ENCODE results near the gene UBXN4. TPM values are rescaled to one million over a fixed set of nuclear protein-coding genes. Genes with fewer than 3 reads are reported as not detected.

The UBXN4 gene
- total and polyA plus RNA-seq, 2 of the 13 experiments (the other 11 are each of a cell fraction or from before 2014, with no cell fraction given) = 74.2 to 104 TPM

GRCh38 chr2:135776367-135776766 is 34.7 kb downstream of the UBXN4 start:
- ATAC-seq (no peak), FAIRE-seq (no peak), DNase-seq (ENCODE audit: low spot score) (no peak)
- Histone ChIP-seq H3K27ac (ENCODE audit: extremely low read length, insufficient read depth, low read length) (no peak overlapping the region), H3K4me1 (ENCODE audit: insufficient read depth, low read length) (no peaks in the 10 kb centered on the region), H3K36me3 (replicated peaks in 1 of 2; ENCODE audit: control insufficient read depth in 1 of 2, insufficient read depth in 2 of 2, low read length in 2 of 2) (peaks cover 39 to 86% of the 10 kb centered on the region in 2 experiments), H3K9ac (ENCODE audit: insufficient read depth, low read depth, low read length) (no peak overlapping the region), H4K20me1 (ENCODE audit: insufficient read depth, low read length) (no peaks in the 10 kb centered on the region), H3K79me2 (ENCODE audit: insufficient read depth, low read length) (no peaks in the 10 kb centered on the region), H3K4me2 (ENCODE audit: low read depth, low read length) (no peak overlapping the region), H3K9me3 (ENCODE audit: low read length) (no peaks in the 10 kb centered on the region), H2AFZ (ENCODE audit: low read length) (no peak overlapping the region), H3K4me3 (replicated peaks in 1 of 3; ENCODE audit: insufficient read depth in 1 of 3, low read depth in 2 of 3, low read length in 3 of 3) (no peak overlapping the region), H3K27me3 (ENCODE audit: control insufficient read depth in 1 of 2, insufficient read depth in 2 of 2, low read length in 2 of 2) (no peaks in the 10 kb centered on the region)
- POLR2A ChIA-PET = no interaction called here
- WGBS (ENCODE audit: low lambda C conversion rate) = 97% methylated on average over 7 of the region's 7 CpGs
- TF ChIP-seq MAFF (IDR thresholded peaks at IDR 0.05; ENCODE audit: low read depth, low read length) = 0 out of 2 replicates have a peak, but pooled peaks have one; percentile 36
- TF ChIP-seq ZNF101 (CRISPR knock-in tag; IDR thresholded peaks at IDR 0.05; ENCODE audit: borderline replicate concordance, low read depth) = no peak
- TF ChIP-seq KLF9 (CRISPR knock-in tag; IDR thresholded peaks at IDR 0.05; ENCODE audit: low read depth) = no peak
- no peak for TF ChIP-seq ZNF160 (CRISPR knock-in tag; IDR thresholded peaks at IDR 0.05)
- no peak for TF ChIP-seq ZC3H4 (CRISPR knock-in tag; IDR thresholded peaks at IDR 0.05; ENCODE audit: borderline replicate concordance)
- TF ChIP-seq MAFK (conservative IDR thresholded peaks at IDR 0.05 in 1 of 2, IDR thresholded peaks at IDR 0.05 in 1 of 2; ENCODE audit: low read length in 2 of 2) = peak; percentile 34 to 57; a peak in 3 of 4 replicates
- TF ChIP-seq DNMT1 (CRISPR knock-in tag; IDR thresholded peaks at IDR 0.05) = no peak
- no peak for TF ChIP-seq ISX (CRISPR knock-in tag; conservative IDR thresholded peaks at IDR 0.05)
- no peak for TF ChIP-seq ZNF878 (CRISPR knock-in tag; IDR thresholded peaks at IDR 0.05)
- in situ Hi-C loops (cut with HindIII; ENCODE audit: extremely low pct_ligation_motif_present, low pct_unique_long_range_greater_than_20kb) = no loop called here
- no TSS peak for BruUV-seq (replicated peaks)
- CTCF ChIA-PET (ENCODE audit: low intra/inter-chr PET ratio, low total read pairs) = no interaction called here
- intact Hi-C loops (cut with micrococcal nuclease; ENCODE audit: unreplicated experiment) = no loop called here

DNA sequence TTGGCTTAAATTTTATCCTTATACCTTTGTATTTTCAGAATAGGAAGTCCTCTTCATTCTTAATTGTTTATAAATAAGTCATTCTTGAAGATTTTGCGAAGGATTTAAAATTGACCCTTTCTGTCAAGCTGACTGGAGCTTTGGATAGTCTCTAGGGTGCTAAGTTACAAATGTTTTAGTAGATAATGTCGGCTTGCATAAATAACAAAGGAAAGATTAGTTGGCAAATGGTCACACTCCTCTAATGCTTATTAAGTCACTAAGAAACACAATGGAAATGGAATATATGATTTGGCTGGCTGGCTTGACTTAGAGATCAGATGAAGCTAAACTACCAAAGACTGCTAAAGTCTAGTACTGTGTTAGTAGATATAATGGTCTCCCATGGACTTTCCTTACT is 40.6 kb downstream of the UBXN4 start:
- DNase-seq (ENCODE audit: low spot score) = no peak
- Histone ChIP-seq H3K9ac (ENCODE audit: insufficient read depth, low read depth, low read length) (no peak overlapping the region), H3K4me3 (replicated peaks in 1 of 3; ENCODE audit: insufficient read depth in 1 of 3, low read depth in 2 of 3, low read length in 3 of 3) (no peak overlapping the region), H3K4me2 (ENCODE audit: low read depth, low read length) (no peak overlapping the region), H3K27ac (ENCODE audit: extremely low read length, insufficient read depth, low read length) (no peak overlapping the region), H3K9me3 (ENCODE audit: low read length) (no peaks in the 10 kb centered on the region), H2AFZ (ENCODE audit: low read length) (no peak overlapping the region), H3K36me3 (replicated peaks in 1 of 2; ENCODE audit: control insufficient read depth in 1 of 2, insufficient read depth in 2 of 2, low read length in 2 of 2) (peaks cover 25 to 70% of the 10 kb centered on the region in 2 experiments), H3K27me3 (ENCODE audit: control insufficient read depth in 1 of 2, insufficient read depth in 2 of 2, low read length in 2 of 2) (no peaks in the 10 kb centered on the region), H4K20me1 (ENCODE audit: insufficient read depth, low read length) (0 out of 2 replicates have a peak, but pooled peaks cover 5% of the 10 kb centered on the region), H3K4me1 (ENCODE audit: insufficient read depth, low read length) (no peaks in the 10 kb centered on the region), H3K79me2 (ENCODE audit: insufficient read depth, low read length) (no peaks in the 10 kb centered on the region)
- intact Hi-C loops (cut with micrococcal nuclease; ENCODE audit: unreplicated experiment) (no loop called here), in situ Hi-C loops (cut with HindIII; ENCODE audit: extremely low pct_ligation_motif_present, low pct_unique_long_range_greater_than_20kb) (no loop called here)
- WGBS (ENCODE audit: low lambda C conversion rate) = 97% methylated on average over 2 of the region's 2 CpGs
- no peak for ATAC-seq
- FAIRE-seq = no peak
- TF ChIP-seq CBFB (CRISPR knock-in tag; IDR thresholded peaks at IDR 0.05) = no peak
- TF ChIP-seq MED8 (CRISPR knock-in tag; IDR thresholded peaks at IDR 0.05; ENCODE audit: insufficient replicate concordance) = no peak
- no peak for TF ChIP-seq PHF20 (CRISPR knock-in tag; IDR thresholded peaks at IDR 0.05)
- no peak for TF ChIP-seq CSRNP1 (CRISPR knock-in tag; IDR thresholded peaks at IDR 0.05)
- TF ChIP-seq RAD21 (CRISPR knock-in tag; IDR thresholded peaks at IDR 0.05) = no peak
- CTCF ChIA-PET (ENCODE audit: low intra/inter-chr PET ratio, low total read pairs) = no interaction called here
- POLR2A ChIA-PET = no interaction called here
- no TSS peak for BruUV-seq (replicated peaks)

All from HepG2 (cell line).